Fibroblast of the aortic adventitia (primary cell): ENCODE results near the gene PDE7B. TPM values are rescaled to one million over a fixed set of nuclear protein-coding genes. Genes with fewer than 3 reads are reported as not detected.

Experiments used
- DNase-seq: peaks from one replicate; pipeline ENCODE4 v3.0.0-alpha.2; 2010; ENCODE audit warnings: low read depth
- H3K4me3 ChIP-seq: 2 replicates; pipeline ENCODE4 v1.5.1; 2011; ENCODE audit warnings: low read depth, mild to moderate bottlenecking, control low read depth, low read length, moderate library complexity
- CTCF ChIP-seq: IDR thresholded peaks from 2 replicates; pipeline ENCODE4 v1.5.1; 2011; ENCODE audit warnings: mild to moderate bottlenecking, low read length, control low read depth, inconsistent platforms; ENCODE audit not compliant: insufficient read depth
- total RNA-seq: library from RNA; depleted of rRNA; stranded (reverse); fragments of >200 nt; gene quantifications from 2 replicates; pipeline ENCODE4 v1.2.3, GENCODE V29; 2012; ENCODE audit warnings: low replicate concordance

PDE7B gene
- total RNA-seq, 1 donor = 23.9 TPM

DNA sequence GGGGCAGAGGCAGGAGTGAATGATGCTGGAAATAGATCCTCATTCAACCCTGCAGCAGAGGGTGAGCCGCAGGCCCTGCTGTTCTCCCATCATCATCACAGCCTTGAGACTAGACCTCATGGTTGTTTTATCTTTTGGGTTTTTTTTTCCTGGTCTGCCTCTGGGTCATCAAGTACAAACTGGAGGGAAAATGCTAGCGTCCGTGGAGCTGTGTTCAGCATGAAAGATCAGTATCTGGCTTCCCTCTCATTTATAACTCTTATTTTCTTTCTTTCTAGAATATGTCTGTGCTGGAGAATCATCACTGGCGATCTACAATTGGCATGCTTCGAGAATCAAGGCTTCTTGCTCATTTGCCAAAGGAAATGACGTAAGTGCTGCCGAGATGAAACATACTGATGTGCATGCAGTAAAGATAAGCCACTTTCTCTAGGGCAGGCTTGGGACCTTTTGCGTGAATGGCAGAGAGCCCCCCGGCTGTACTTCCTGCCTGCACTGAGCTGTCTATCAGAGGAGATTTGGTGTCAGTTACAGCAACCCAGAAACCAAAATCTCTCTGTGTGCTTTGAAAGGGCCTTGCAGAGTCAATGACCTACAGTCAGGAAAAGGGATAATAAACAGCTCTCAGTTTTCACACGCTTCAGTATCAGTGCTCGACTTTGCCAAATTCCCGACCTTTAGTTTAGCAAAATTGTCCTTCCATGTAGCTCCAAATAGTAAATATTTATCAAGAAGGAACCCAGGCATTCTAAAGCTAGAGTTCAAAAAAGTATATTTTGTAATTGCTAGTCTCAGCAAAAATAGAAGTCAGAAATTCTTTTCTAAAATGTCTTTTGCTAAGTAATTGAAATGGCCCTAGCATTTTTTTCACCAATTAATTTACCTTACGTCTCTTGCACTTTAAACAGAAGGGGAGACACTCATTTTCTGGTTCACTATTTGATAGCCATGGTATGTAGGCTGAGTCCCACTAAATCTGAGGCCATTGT is 322.3 kb downstream of the PDE7B start:
- peak; percentile 95 for DNase-seq
- no peak overlapping the region for H3K4me3 ChIP-seq
- no peak for TF ChIP-seq CTCF

DNA sequence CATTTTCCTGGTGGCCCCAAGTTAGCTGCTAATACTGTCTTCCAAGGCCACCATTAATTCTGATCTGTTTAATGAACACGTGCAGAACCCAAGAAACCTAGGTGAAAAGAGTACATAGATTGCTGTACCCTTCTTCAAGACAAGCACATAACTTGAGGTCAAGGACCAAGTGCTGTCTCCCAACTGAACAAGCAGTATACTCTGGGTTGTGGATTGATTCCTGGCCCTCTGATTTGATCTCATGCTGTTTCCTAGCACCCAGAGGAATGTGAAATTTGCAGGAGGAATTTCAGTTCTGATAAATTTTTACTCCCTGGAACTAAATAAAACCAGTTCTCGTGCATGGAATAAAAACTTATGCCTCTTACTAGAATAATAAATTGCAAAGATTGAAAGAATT is 323.0 kb downstream of the PDE7B start:
- no peak for TF ChIP-seq CTCF
- H3K4me3 ChIP-seq = no peak overlapping the region
- peak; percentile 31 for DNase-seq

DNA sequence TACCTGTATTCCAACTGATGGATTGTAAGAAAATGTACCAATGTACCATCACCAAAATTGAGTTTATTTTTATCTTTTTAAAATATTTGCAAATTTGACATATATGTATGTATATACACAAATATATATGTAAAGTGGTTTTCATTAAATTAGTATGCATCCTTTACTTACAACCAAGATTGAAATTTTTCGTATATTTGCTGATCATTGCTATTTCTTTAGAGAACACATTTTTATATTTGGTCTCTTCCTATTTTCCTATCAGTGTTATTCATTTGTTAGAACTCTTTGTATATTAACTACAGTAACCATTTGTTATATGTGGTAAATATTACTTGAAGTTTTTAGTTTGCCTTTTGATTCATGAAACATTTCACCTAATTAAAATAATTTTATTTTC is 324.4 kb downstream of the PDE7B start:
- no peak for TF ChIP-seq CTCF
- no peak for DNase-seq

GRCh38 chr6:136178749-136179148 is 327.2 kb downstream of the PDE7B start:
- TF ChIP-seq CTCF = no peak
- no peak overlapping the region for H3K4me3 ChIP-seq
- no peak for DNase-seq

More for the DNA sequence above, 324.4 kb downstream of the PDE7B start:
- no peak overlapping the region for H3K4me3 ChIP-seq

DNA sequence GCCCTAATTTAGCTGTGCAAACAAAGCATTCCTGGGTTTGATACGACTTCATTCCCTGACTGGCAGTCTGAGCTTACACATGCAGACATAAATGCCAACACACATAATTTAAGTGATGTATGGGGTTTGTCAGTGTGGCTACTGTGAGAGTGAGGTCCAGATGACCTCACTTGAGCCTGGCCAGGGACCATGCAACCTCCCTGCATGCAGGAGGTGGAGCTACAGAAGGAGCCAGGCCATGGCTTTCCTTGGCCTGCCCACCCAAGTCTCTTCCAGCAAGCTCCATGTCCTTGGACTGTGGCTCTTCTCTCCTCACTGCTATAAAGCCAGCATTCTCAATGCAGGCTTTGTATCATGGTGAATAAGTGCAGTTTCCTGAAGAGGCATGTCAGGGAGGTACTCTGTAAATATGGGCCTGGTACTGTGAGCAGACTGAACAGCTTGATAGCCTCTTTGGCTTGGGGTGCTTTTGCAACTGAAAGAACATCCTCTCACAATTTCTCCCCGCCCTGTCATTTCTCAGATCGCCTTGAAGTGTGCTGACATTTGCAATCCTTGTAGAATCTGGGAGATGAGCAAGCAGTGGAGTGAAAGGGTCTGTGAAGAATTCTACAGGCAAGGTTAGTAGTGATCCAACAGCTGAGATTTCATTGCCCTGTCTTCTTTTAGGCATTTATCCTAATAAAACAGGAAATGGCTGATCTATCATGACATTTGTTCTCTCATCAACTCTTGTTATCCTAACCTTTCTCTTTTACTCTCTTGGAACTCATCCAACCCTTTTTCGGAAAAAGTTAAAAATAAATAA is 329.4 kb downstream of the PDE7B start:
- peak; percentile 25 for DNase-seq
- H3K4me3 ChIP-seq = no peak overlapping the region
- no peak for TF ChIP-seq CTCF

- no peak for TF ChIP-seq CTCF
- no peak overlapping the region for H3K4me3 ChIP-seq
- no peak for DNase-seq
These were observed 330.0 kb downstream of the PDE7B start for GRCh38 chr6:136181512-136181833.
